ENCODE measurements around the gene DNPH1.

Gene DNPH1

DNA sequence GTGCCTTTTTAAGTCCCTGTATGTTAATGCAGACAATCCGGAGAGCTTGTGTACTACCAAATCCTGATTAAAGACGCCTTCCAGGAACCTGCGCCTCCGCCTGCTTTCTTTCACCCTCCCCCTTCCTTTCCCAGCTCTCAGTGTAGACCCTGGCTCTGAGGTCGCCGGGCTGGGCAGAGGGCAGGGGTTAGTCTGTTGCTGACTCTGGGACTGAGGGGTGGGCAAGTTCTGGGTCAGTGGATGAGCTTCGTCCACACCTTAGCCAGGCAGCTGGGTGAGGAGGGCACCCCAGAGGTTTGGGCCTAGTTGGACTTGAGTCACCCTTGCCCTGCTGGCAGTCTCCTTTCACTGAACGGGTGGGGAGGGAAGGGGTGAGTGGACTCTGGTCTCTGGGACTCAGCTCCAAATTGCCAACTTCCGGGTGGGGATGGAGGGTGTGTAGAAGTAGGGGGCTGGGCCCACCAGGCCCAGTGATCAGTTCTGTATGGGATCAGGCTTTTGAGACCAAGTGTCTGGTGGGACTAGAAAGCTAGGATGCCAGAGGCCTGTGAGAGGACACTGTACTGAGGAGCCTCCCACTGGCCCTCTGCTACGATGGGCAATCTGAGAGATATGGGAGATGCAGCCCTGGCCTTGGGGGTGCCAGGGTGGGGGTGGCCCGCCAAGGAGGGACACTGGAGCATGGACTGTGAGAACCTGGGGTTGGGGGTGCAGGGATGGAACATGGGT, 47.5 kb upstream of the DNPH1 start:
- peaks cover 5% of the 10 kb centered on the region for H3K27me3 ChIP-seq (ENCODE audit: insufficient read depth, poor library complexity, severe bottlenecking)
- no peaks in the 10 kb centered on the region for H3K4me1 ChIP-seq (ENCODE audit: insufficient read depth, poor library complexity, severe bottlenecking)
- no peak overlapping the region for H3K4me3 ChIP-seq (ENCODE audit: severe bottlenecking)
- H3K36me3 ChIP-seq (ENCODE audit: low read depth) = no peaks in the 10 kb centered on the region
- ATAC-seq (ENCODE audit: low read depth) (no peak), DNase-seq (ENCODE audit: low spot score) (no peak)
- TF ChIP-seq, protein P1, sequence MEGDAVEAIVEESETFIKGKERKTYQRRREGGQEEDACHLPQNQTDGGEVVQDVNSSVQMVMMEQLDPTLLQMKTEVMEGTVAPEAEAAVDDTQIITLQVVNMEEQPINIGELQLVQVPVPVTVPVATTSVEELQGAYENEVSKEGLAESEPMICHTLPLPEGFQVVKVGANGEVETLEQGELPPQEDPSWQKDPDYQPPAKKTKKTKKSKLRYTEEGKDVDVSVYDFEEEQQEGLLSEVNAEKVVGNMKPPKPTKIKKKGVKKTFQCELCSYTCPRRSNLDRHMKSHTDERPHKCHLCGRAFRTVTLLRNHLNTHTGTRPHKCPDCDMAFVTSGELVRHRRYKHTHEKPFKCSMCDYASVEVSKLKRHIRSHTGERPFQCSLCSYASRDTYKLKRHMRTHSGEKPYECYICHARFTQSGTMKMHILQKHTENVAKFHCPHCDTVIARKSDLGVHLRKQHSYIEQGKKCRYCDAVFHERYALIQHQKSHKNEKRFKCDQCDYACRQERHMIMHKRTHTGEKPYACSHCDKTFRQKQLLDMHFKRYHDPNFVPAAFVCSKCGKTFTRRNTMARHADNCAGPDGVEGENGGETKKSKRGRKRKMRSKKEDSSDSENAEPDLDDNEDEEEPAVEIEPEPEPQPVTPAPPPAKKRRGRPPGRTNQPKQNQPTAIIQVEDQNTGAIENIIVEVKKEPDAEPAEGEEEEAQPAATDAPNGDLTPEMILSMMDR (IDR thresholded peaks at IDR 0.05; ENCODE audit: poor library complexity, severe bottlenecking) = no peak
- H3K27ac ChIP-seq (ENCODE audit: poor library complexity, severe bottlenecking) = no peak overlapping the region
- H3K9me3 ChIP-seq (ENCODE audit: severe bottlenecking) = no peaks in the 10 kb centered on the region

DNA sequence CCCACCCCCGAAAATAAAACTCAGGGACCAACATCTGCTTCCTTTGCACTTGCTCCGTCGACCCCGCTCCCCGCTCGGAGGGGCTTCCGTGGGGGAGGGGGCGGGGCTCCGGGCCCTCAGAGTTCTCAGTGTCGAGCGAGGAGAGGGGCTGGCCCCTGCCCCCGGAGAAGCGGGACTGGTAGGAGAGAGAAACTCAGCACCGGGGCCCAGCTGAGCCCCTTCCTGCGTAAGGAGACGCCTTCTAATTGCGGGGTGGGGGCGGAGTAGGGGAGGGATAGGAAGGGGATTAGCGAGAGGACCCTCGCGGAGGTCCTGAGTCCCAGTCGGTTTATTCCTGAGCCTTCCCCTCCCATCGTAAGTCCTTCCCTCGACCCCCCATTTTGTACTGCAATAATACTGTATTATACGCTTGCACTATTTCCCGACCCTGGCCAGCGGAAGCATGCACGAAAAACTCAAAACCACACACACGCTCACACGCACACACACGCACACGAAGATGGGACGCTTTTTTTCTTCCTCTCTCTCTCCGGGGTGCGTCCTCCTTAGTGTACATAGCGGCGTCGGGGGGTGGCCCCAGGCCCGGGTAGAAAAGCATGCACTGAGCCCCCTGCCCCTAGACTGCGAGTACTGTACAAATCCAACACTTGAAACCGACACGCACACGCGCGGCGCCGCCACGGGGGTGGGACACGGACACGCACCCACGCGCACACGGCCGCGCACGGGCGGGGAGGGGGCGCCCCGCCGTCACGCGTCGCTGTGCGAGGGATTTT, 46.7 kb upstream of the DNPH1 start:
- DNase-seq (ENCODE audit: low spot score) (no peak), ATAC-seq (ENCODE audit: low read depth) (no peak)
- Histone ChIP-seq H3K27ac (ENCODE audit: poor library complexity, severe bottlenecking) (no peak overlapping the region), H3K9me3 (ENCODE audit: severe bottlenecking) (no peaks in the 10 kb centered on the region), H3K27me3 (ENCODE audit: insufficient read depth, poor library complexity, severe bottlenecking) (peaks cover 5% of the 10 kb centered on the region), H3K36me3 (ENCODE audit: low read depth) (no peaks in the 10 kb centered on the region), H3K4me1 (ENCODE audit: insufficient read depth, poor library complexity, severe bottlenecking) (no peaks in the 10 kb centered on the region), H3K4me3 (ENCODE audit: severe bottlenecking) (no peak overlapping the region)
- TF ChIP-seq, protein P1 (IDR thresholded peaks at IDR 0.05; ENCODE audit: poor library complexity, severe bottlenecking) = no peak

DNA sequence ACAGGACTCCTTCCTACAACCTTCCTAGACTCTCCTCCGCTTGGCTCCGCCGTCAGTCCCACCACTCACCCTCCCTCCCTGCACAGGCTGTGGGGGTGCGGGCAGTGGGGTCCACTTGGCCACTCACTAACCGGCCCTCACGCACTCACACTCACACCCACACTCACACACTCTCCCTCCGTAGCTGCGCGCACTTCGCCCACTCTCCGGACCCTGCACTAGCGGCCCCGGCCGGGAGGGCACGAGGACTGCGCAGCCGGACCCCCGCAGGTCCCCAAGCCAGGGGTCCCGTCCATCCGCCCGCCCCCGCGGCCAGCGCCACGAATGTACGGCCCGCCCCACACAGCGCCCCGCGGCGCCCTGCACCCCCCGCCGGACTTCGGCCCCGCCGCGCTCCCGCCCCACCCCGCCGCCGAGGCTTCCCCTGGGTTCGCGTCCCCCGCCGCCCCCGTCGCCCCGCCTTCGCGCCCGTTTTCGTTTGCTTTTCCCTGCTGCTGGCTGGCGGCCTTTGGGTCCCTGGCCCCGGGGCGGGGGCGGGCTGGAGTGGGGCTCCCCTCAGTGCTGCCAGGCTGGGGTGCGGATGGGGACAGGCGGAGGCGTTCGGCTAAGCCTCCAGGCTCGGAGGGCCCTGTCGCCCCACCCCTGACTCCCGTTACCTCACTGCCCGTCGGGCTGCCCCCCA, 45.8 kb upstream of the DNPH1 start:
- no peak overlapping the region for H3K27ac ChIP-seq (ENCODE audit: poor library complexity, severe bottlenecking)
- H3K27me3 ChIP-seq (ENCODE audit: insufficient read depth, poor library complexity, severe bottlenecking) = peaks cover 5% of the 10 kb centered on the region
- TF ChIP-seq, protein P1 (IDR thresholded peaks at IDR 0.05; ENCODE audit: poor library complexity, severe bottlenecking) = no peak
- no peaks in the 10 kb centered on the region for H3K36me3 ChIP-seq (ENCODE audit: low read depth)
- no peaks in the 10 kb centered on the region for H3K4me1 ChIP-seq (ENCODE audit: insufficient read depth, poor library complexity, severe bottlenecking)
- peak overlapping the region; percentile 14 for H3K4me3 ChIP-seq (ENCODE audit: severe bottlenecking)
- no peak for DNase-seq (ENCODE audit: low spot score)
- no peak for ATAC-seq (ENCODE audit: low read depth)
- no peaks in the 10 kb centered on the region for H3K9me3 ChIP-seq (ENCODE audit: severe bottlenecking)

DNA sequence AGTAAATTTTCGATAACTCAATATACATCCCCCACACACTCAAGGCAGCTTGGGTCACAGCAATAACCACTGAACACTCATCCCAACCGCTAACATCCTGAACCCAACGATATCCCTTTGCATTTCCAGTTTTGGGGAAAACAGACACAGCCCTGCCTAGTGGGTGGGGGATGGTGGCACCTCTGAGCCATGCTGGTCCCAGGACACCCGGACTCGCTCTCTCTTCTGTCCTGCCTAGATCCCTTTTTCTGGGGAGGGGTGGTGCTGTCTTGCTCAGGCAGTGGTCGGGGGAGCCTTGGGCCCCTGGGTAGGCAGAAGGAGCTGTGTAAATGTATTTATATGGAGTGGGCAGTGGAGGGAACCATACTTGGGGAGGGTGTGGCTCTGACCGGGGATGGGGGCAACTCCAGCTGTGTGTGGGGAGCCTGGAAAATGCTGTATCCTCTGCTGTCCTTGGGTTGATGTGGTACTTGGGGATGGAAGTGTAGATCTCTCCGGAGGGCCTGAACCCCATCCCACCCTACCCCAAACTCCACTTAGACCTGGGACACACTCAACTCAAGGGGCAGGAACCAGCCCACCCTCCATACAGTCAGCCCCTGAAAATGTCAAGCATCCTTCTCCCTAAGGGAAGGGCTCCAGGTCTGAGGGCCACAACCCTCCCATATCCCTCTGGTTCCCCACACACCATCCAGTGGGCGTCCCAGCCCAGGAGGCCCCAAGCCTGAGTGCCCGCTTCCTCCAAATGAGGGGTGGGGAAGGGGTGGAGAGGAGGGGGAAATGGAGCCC, 45.0 kb upstream of the DNPH1 start:
- no peaks in the 10 kb centered on the region for H3K4me1 ChIP-seq (ENCODE audit: insufficient read depth, poor library complexity, severe bottlenecking)
- TF ChIP-seq, protein P1 (IDR thresholded peaks at IDR 0.05; ENCODE audit: poor library complexity, severe bottlenecking) = no peak
- no peaks in the 10 kb centered on the region for H3K9me3 ChIP-seq (ENCODE audit: severe bottlenecking)
- peaks cover 5% of the 10 kb centered on the region for H3K27me3 ChIP-seq (ENCODE audit: insufficient read depth, poor library complexity, severe bottlenecking)
- ATAC-seq (ENCODE audit: low read depth) (no peak), DNase-seq (ENCODE audit: low spot score) (no peak)
- no peaks in the 10 kb centered on the region for H3K36me3 ChIP-seq (ENCODE audit: low read depth)
- no peak overlapping the region for H3K4me3 ChIP-seq (ENCODE audit: severe bottlenecking)
- H3K27ac ChIP-seq (ENCODE audit: poor library complexity, severe bottlenecking) = no peak overlapping the region

Measured in RWPE2 (cell line).